GM21360 (cell line): ENCODE measurements around the gene XBP1.
"Not testable (repeated sequence)": the region's sequence is repeated elsewhere in the genome, so short reads cannot be mapped to it uniquely, and the experiment has no call there.

ENCODE experiments used
- ATAC-seq: cut with Tn5 transposase; IDR thresholded peaks from one replicate; pipeline ENCODE4 v1.9.1; 2021; ENCODE audit warnings: mild to moderate bottlenecking, moderate library complexity; ENCODE audit not compliant: unreplicated experiment

XBP1 gene

GRCh38 chr22:28754512-28754911, 45.9 kb downstream of the XBP1 start:
- not testable (repeated sequence) for ATAC-seq

GRCh38 chr22:28750471-28750881, 49.9 kb downstream of the XBP1 start:
- no peak for ATAC-seq
